Measurements from ENCODE around the gene TMEM256.

The TMEM256 gene

DNA sequence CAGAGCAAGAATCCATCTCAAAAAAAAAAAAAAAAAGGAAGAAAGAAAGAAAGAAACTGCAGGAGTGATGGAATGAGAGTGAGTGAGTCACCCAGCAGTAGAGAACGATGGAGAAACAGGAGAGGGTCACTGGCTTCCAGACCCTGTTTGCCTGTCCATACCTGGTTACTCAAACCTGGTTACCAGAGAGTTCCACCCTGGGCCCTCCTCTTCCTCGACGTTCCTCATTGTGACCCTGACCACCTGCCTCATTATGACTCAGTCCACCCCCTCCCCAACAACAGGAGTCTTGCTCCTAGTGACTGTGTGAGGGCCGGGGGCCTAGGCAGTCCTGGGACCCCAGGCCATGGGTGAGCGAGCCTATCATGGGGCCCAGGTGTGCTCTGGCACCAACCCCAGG is 24.7 kb upstream of the TMEM256 start, which contains the start of gene SPEM3:
Gene SPEM3 (plus strand): TSS at position 301 of the 400 bp plus-strand sequence. CDS start 46 bp downstream, at position 347.
- no peak for DNase-seq

GRCh38 chr17:7427549-7427948 is 23.7 kb upstream of the TMEM256 start:
- no peak for DNase-seq

DNA sequence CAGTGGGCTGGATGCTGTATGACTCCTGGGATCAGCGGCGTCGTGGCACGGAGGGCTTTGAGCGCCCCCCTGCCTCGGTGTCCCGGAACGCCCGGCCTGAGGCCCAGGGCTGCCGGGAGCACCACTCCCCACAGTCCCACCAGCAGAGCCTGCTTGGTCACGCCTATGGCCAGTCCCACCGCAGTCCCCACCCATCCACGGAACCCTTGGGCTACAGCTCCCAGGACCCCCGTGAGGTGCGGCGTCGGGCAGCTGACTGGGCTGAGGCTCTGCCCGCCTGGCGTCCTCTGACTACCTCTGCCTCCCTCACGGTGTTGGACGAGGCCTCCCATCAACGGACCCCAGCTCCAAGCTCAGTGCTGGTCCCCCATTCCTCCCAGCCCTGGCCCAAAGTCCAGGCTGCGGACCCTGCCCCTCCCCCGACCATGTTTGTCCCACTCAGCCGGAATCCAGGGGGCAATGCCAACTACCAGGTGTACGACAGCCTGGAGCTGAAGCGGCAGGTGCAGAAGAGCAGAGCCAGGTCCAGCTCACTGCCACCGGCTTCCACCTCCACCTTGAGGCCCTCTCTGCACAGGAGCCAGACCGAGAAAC is 23.1 kb upstream of the TMEM256 start:
- no peak for DNase-seq

DNA sequence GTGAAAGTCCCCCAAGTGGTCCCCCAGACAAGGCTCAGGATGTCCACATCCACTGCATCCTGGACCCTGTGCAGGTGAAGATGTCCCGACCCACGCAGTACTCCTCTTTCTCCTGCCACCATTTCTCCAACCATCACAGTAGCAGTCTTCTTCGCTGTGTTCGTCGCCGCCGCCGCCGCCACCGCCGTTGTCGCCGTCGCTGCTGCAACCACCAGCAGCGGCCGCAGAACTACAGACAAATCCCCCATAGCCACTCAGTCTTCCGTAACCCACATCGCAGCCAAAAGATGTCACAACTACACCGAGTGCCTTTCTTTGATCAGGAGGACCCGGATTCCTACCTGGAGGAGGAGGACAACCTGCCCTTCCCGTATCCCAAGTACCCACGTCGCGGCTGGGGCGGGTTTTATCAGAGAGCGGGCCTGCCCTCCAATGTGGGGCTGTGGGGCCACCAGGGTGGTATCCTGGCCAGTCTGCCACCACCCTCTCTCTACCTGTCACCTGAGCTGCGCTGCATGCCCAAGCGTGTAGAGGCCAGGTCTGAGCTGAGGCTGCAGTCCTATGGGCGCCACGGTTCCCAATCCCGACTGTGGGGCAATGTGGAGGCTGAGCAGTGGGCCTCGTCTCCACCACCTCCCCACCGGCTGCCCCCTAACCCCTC is 22.4 kb upstream of the TMEM256 start:
- DNase-seq = no peak

- DNase-seq = no peak
These were observed 21.9 kb upstream of the TMEM256 start for GRCh38 chr17:7425756-7426155.

GRCh38 chr17:7425316-7425715 is 21.4 kb upstream of the TMEM256 start, which contains the start of gene SPEM2:
Gene SPEM2, plus strand, starts transcription at chr17:7425616. Its CDS starts 73 bp downstream, at chr17:7425689.
- DNase-seq = no peak

GRCh38 chr17:7423679-7424078 is 19.8 kb upstream of the TMEM256 start:
- no peak for DNase-seq

GRCh38 chr17:7421186-7421585 is 17.3 kb upstream of the TMEM256 start:
- DNase-seq = no peak

- no peak for DNase-seq
These were observed 16.1 kb upstream of the TMEM256 start, which contains the start of gene SPEM1 for GRCh38 chr17:7419819-7420610. Gene SPEM1, plus strand, starts transcription at chr17:7420324. Its CDS starts 61 bp downstream, at chr17:7420385.

DNA sequence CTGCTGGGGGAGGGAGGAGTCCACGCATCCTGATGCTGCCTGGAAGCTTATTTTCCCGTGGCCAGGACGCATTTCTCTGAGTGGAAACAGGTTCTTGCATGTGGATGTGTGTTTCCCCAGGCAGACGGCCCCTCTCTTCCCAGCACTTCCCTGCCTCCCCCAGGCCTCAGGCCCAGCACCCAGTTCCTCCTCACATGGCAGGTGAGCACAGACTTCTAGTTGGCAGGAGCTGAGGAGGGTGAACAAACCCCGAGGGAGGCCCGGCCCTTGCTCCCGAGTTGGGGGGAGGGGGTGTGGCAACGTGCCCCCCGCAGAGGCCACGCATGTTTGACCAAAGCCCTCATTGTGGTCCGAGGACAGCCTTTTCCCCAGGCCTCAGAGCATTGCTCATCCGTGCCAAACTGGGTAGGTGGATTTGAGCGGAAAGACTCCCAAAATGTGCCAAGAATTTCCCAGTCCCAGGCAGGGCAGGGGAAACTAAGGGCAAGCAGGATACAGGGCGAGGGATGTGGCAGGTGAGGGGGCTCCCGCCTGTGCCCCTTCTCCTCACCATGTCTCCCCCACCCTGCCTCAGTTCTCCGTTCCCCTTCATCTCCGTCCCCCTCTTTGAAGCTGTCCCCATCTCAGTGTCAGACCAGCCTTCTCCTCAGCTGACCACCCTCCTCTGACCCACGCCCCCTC is 14.7 kb upstream of the TMEM256 start:
- DNase-seq = no peak

DNA sequence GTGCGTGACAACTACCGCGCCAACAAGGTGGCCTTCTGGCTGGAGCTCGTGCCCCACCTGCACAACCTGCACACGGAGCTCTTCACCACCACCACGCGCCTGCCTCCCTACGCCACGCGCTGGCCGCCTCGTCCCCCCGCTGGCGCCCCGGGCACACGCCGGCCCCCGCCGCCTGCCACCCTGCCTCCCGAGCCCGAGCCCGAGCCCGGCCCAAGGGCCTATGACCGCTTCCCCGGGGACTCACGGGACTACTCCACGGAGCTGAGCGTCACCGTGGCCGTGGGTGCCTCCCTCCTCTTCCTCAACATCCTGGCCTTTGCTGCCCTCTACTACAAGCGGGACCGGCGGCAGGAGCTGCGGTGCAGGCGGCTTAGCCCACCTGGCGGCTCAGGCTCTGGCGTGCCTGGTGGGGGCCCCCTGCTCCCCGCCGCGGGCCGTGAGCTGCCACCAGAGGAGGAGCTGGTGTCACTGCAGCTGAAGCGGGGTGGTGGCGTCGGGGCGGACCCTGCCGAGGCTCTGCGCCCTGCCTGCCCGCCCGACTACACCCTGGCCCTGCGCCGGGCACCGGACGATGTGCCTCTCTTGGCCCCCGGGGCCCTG is 13.3 kb upstream of the TMEM256 start:
- no peak for DNase-seq

GRCh38 chr17:7416323-7416722 is 12.4 kb upstream of the TMEM256 start:
- DNase-seq = no peak

DNA sequence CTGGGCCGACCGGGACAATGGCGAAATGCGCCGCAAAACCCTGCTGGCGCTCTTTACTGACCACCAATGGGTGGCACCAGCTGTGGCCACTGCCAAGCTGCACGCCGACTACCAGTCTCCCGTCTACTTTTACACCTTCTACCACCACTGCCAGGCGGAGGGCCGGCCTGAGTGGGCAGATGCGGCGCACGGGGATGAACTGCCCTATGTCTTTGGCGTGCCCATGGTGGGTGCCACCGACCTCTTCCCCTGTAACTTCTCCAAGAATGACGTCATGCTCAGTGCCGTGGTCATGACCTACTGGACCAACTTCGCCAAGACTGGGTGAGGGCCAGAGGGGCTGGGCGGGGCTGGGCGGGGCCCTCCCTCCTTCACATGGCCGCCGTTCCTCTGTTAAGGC is 11.9 kb upstream of the TMEM256 start:
- DNase-seq = no peak

- no peak for DNase-seq
These were observed 10.9 kb upstream of the TMEM256 start for GRCh38 chr17:7414837-7415236.

GRCh38 chr17:7413346-7413985 is 9.6 kb upstream of the TMEM256 start:
- no peak for DNase-seq

GRCh38 chr17:7411427-7411750 is 7.5 kb upstream of the TMEM256 start:
- no peak for DNase-seq

GRCh38 chr17:7410634-7411426 is 6.9 kb upstream of the TMEM256 start:
- no peak for DNase-seq

GRCh38 chr17:7409716-7410115 is 5.8 kb upstream of the TMEM256 start:
- DNase-seq = no peak

DNA sequence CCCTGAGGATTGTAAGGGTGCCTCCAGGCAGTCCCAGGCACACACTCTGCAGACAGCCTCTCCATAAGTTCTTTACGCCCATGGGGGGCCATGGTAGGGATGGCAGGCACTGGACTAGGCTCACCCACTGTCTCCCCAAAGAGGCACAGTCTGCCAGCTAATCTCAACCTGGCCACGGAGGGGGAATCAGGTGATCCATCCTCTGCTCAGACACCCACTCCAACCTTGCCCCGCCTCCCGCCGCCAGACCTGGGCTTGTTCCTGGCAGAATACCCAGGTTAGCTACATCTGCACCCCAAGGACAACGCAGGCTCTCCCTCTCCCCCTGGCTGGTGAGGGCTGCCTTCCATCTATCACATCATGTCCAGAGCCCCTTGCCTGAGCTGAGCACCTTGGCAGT is 5.0 kb upstream of the TMEM256 start:
- no peak for DNase-seq

DNA sequence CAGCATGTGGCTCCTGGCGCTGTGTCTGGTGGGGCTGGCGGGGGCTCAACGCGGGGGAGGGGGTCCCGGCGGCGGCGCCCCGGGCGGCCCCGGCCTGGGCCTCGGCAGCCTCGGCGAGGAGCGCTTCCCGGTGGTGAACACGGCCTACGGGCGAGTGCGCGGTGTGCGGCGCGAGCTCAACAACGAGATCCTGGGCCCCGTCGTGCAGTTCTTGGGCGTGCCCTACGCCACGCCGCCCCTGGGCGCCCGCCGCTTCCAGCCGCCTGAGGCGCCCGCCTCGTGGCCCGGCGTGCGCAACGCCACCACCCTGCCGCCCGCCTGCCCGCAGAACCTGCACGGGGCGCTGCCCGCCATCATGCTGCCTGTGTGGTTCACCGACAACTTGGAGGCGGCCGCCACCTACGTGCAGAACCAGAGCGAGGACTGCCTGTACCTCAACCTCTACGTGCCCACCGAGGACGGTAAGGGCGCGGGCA is 4.4 kb upstream of the TMEM256 start:
- DNase-seq = no peak

DNA sequence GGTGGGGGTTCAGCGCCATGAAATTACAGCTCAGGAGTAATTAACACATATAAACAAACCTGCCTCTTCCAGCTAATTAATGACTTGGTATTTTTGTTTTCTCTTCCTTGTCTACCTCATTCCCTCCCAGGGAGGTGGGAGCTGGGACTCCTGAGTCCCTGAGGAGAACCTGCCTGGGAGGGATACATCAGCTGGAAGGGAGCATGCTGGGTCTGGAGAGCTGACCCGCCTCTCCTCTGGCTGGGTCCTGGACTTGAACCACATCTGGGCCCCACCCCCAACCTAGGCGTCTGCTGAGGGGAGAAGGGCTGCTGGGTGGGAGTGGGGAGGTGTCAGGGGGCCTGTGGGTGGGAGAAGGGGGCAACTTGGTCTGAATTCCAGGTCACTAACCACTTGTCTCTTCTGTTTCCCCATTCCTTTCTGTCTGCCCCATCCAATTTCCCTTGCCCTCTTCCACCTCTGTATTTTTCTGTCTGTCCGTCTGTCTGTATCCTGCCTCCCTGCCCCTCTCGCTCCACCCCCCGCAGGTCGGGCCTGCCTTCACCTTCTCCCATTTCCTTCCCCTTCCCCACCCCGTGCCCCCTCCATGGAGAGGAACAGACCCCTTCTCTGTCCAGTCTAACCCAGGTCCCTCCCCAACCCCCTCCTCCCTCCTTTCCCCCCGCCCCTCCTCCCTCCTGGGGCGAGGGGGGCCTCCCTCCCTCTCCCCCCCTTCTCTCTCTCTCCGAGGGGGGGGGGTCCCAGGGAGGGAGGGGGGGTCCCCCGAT is 3.8 kb upstream of the TMEM256 start, which contains the start of gene NLGN2:
Gene NLGN2 (plus strand): TSS at position 361 of the 767 bp plus-strand sequence. CDS start 411 bp downstream, outside the sequence.
- no peak for DNase-seq
